ENCODE data around the gene MYL2. TPM values are rescaled to one million over a fixed set of nuclear protein-coding genes. Genes with fewer than 3 reads are reported as not detected.
A peak's percentile ranks its signal among the peaks of the same experiment; 100 is the strongest.

Gene MYL2
- total RNA-seq, 1 experiment from 2014 or later = not detected

GRCh38 chr12:110861729-110862128, 58.6 kb downstream of the MYL2 start:
- Mint-ChIP-seq H3K4me1 (peaks cover 38% of the 10 kb centered on the region), H3K27me3 (ENCODE audit: low read depth) (peaks cover 5% of the 10 kb centered on the region; the same call in 1 of the 2 replicates), H3K4me3 (no peak overlapping the region), H3K9me3 (0 out of 2 replicates have a peak, but pooled peaks cover 3% of the 10 kb centered on the region), H3K36me3 (no peaks in the 10 kb centered on the region), H3K27ac (no peak overlapping the region)
- peak; percentile 77; the same call in 1 of the 2 replicates for TF ChIP-seq MAX (CRISPR knock-in tag; IDR thresholded peaks at IDR 0.05)
- TF ChIP-seq ESRRA (CRISPR knock-in tag; IDR thresholded peaks at IDR 0.05; ENCODE audit: borderline replicate concordance) = no peak
- POLR2A ChIA-PET = no interaction called here
- ATAC-seq (peak; percentile 70), DNase-seq (ENCODE audit: low spot score) (peak; percentile 31)
- CTCF ChIA-PET = interaction anchor here (0.8 to 2.1 kb wide), 5 partner anchors 15 to 33 kb away, joined by 3 to 15 read pairs (median 3); partner anchors contain the start of gene CCDC63

Other genes starting within 250 kb of the MYL2 start
- gene HVCN1, start 231.5 kb downstream of the MYL2 start, total RNA-seq (2021) = 5.7 to 8.4 TPM (median 7.9 TPM) in 3 replicates
- 313 to 321 TPM (median 316 TPM) in 3 replicates for gene PPP1CC, start 177.7 kb downstream of the MYL2 start, total RNA-seq (2021)
- gene CCDC63, start 73.6 kb downstream of the MYL2 start, total RNA-seq (2021) = 0.44 to 1.3 TPM (median 0.98 TPM) in 3 replicates
- 5.9 to 6.9 TPM (median 6.3 TPM) in 3 replicates for gene CUX2, start 113.6 kb upstream of the MYL2 start, total RNA-seq (2021)

Measured in WTC11 (cell line).